Measurements from ENCODE around the gene TOB1.

- TF ChIP-seq CTCF (conservative IDR thresholded peaks at IDR 0.05; ENCODE audit: low read length) (no peak), EZH2phosphoT487 (IDR thresholded peaks at IDR 0.05; ENCODE audit: borderline replicate concordance, low read depth, low read length) (no peak)
Measured at GRCh38 chr17:50890675-50891516, 24.7 kb upstream of the TOB1 start.
